ENCODE data around the gene ADAMTS15.

- TF ChIP-seq FOS (IDR thresholded peaks at IDR 0.05; ENCODE audit: borderline replicate concordance, insufficient read depth, low read length) = no peak
- TF ChIP-seq, protein P1, sequence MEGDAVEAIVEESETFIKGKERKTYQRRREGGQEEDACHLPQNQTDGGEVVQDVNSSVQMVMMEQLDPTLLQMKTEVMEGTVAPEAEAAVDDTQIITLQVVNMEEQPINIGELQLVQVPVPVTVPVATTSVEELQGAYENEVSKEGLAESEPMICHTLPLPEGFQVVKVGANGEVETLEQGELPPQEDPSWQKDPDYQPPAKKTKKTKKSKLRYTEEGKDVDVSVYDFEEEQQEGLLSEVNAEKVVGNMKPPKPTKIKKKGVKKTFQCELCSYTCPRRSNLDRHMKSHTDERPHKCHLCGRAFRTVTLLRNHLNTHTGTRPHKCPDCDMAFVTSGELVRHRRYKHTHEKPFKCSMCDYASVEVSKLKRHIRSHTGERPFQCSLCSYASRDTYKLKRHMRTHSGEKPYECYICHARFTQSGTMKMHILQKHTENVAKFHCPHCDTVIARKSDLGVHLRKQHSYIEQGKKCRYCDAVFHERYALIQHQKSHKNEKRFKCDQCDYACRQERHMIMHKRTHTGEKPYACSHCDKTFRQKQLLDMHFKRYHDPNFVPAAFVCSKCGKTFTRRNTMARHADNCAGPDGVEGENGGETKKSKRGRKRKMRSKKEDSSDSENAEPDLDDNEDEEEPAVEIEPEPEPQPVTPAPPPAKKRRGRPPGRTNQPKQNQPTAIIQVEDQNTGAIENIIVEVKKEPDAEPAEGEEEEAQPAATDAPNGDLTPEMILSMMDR (IDR thresholded peaks at IDR 0.05; ENCODE audit: extremely low read depth in 1 of 2, insufficient read depth in 1 of 2, low read depth in 1 of 2, low read length in 2 of 2) = no peak
These were observed 418 bp upstream of the ADAMTS15 start for GRCh38 chr11:130448039-130448415.

Data from endothelial cell of umbilical vein (primary cell).